ENCODE data around the gene MC3R.
"Not testable (repeated sequence)": the region's sequence is repeated elsewhere in the genome, so short reads cannot be mapped to it uniquely, and the experiment has no call there.

The MC3R gene

DNA sequence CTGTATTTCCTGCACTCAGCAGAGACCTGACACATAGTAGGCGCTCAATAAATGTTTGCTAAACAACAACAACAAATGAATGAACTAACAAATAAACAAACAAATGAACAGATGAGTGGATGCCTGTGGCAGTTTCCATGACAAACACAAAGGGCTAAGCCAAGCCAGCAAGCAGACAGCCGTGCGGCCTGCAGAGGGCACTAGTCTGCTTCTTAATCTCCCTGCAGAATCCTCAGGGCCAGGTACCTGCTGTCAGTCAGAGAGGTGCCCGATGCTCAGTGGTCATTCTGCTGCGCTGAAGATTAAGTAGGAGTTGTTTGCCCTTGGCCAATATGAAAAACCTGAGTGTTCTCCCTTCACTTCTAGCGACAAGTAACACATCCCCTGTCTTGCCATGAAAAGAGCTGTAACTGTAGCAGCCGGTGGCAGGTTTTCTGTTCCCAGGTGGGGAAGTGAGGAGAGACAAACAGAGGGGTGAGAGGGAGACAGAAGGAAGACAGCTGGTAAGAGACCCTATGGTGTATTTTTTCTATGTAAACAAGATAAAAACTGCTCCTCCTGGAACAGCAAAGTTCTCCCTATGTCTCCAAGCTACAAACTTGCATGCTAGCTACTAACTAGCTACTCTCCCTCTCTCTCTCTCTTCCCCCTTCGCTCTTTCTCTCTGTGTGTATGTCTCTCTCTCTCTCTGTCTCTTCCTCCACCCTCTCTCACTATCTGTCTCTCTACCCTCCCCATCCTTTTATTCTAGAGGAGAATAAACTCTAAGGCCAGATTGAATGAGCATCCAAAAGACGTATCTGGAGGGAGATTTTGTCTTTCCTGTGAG lies at the start of gene MC3R:
Gene MC3R (plus strand): TSS at position 779 of the 829 bp plus-strand sequence. CDS start 112 bp downstream, outside the sequence.
- DNase-seq = peak; percentile 35

DNA sequence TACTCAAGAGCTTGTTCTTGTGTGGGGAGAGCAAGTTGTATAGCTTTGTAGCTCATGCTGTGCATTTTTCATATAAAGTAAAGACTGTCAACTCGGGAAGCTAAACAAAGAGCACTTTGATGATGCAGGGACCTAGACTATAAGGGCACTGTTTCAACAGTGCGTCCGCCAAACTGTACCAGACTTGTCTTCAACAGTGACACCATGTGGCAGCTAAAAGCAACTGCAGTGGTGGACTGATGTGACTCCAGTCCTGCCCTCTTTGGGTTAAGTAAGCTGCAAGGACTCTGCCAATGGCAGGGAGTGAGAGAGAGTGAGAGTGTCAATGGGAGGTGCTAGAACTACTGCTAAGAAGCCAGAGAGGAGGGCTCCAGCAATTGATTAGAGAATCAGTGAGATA lies 48.1 kb upstream of the MC3R start:
- no peak for DNase-seq

DNA sequence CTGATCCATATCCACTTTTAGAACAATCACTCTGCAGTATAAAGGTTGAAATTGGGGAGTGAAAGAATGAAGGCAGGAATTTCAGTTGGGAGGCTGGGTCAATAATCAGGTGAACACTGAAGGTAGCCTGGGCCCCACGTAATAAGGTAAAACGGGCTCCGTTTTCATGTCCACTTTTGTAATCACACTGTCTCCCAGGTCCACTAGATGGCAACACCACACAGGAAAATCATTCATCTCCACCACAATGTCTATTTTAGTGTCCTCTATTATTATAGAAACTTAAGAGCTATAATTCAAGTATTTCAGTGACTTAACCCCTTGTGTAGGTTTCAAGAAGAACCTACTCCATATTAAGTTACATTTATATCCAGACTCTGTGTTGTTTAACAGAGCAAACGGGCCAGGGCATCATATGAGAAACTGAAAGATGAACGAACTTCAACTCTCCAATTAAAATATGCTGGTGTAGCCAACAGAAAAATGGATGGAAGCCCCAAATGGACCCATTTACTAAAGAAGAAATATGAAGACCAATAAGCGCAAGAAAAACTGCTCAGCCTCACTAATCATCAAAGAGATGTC lies 45.9 kb upstream of the MC3R start:
- DNase-seq = no peak

DNA sequence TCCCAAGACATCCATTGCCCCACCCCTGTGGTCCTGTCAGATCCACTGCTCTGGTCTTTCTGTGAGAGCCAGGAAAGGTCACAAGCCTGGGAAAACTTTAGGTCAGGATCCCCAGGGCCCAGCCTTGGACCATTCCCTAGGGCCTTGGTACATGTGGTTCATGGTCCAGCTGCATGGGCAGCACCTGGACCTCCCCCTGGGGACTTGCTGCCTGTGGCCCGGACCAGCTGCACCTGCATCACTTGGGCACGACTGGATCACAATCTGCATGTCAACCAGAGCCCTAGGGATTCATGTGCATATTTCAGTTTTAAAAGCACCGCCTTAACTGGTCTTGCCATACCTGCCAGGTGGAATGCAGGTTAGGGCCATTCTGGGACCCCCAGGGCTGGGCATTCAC lies 44.3 kb upstream of the MC3R start:
- no peak for DNase-seq

DNA sequence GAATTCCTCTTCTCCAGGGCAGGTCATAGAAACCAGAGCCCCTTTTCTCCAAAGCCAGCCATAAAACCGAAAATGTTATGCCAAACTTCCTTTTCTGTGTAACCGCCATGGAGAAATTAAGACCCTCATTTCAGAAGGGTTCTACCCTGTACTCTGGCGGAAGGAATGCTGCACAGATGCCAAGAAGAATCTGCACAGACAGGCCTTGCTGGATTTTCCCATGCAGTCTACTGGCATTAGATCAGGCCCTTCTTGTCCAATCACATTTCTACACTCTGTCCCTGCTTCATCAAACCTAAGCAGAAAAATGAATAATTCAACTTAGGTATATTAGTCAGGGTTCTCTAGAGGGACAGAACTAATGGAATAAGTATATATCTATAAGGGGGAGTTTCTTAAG lies 43.2 kb upstream of the MC3R start:
- no peak for DNase-seq

DNA sequence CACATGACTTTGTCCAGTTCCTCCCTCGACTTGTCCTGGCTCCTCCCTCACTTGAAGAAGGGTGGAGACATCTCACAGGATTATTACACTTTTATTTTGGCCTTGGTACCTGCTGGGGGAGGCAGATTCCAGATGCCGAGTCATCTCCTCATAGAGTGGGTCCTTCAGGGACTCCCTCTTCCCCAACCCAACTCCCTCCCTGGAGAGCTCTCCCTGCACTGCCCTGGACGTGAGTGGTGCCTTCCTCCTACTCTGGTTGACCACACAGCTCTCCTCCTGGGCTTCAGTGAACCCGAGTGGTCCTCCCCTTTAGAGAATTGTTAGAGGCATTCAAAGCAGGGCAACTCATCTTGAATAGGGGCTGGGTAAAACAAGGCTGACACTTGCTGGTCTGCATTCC lies 40.9 kb upstream of the MC3R start:
- no peak for DNase-seq

DNA sequence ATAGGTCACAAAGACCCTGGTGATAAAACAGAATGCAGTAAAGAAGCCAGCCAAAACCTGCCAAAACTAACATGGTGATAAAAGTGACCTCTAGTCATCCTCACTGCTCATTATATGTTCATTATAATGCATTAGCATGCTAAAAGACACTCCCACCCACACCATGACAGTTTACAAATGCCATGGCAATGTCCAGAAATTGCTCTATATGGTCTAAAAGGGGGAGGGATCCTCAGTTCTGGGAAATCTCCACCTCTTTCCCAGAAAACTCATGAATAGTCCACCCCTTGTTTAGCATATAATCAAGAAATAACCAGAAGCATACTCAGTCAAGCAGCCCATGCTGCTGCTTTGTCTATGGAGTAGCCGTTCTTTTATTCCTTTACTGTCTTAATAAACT lies 40.4 kb upstream of the MC3R start:
- no peak for DNase-seq

DNA sequence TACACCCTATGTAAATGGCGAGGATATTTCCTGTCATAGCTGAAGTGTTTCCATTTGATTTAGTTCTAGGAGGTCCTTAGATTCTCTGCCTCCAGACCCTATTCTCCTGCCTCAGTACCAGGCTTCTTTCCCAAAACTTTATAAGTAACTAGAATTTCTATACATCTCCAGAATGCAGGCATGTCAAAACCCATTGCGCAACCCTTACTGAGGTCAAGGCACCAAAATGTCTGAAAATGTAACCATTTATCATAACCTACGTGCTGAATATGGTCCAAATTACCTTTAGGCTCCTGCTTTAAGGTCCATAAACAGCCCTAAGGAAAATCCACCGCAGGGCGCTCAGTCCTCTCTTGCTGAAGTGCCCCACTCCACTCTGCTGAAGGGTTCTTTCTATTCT lies 37.5 kb upstream of the MC3R start:
- no peak for DNase-seq

DNA sequence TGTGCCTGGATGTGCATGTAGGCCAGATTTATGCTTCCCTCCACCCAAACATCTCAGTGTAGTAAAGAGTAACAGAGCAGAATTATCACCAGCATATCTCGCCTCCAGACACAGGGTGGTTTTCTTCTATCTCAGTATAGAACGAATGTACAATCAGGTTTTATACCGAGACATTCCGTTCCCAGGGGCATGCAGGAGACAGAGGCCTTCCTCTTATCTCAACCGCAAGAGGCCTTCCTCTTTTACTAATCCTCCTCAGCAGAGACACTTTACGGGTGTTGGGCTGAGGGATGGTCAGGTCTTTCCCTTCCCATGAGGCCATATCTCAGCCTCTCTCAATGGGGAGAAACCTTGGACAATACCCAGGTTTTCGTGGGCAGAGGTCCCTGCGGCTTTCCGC lies 36.4 kb upstream of the MC3R start:
- no peak for DNase-seq

DNA sequence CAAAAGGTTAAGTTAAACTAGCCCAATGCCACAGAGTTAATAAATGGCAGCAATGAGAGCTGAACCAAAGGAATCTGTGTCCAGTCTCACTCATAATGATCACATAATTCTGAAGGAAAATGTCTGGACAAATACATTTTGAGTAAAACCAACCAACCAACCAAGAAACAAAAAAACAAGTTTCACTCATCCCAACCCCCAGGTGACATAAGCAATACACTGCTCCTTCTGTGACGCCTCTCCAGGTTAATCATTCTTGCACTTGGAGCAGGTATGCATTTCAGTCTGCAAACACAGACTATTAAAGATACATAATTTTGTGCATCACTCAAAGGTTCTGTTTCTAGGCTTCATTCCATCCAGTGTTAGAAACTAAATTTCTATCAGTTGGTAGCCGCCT lies 35.2 kb upstream of the MC3R start:
- no peak for DNase-seq

DNA sequence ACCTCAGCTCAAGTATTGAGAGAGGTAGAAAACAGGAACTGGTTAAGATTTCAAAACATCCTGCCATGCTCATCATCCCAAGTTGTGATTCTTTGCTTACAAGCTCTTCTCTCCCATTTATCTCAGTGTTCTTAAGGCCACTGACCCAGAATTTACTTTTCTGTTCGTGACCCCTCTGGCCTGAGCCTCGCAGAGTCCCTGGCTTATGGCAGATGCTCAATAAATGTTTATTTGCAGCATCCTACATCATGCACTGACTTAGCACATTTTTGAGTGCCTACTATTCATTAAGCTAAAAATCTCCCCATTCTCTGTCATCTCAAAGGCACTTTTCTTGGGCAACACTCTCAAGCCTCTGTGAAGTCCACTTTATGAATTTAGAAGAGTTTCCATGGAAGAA lies 33.4 kb upstream of the MC3R start:
- DNase-seq = no peak

DNA sequence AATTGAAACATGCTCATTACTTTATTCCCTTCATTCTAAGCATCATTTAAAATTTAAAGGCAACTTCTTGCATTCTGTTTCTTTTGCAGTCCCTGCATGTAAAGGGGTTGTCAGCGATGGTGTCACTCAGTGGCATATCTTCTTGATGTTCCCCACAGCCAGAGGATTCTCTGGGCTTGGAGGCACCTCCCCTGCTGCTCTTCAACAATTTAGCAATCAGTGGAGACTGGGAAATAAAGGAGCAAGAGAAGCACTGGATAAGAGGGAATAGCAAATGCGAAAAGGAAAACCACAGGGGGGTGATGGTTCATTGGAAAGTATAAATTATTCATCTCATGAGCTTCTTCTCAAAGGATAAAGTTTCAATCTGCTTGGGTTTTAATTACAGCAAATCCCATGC lies 30.7 kb upstream of the MC3R start:
- DNase-seq = no peak

DNA sequence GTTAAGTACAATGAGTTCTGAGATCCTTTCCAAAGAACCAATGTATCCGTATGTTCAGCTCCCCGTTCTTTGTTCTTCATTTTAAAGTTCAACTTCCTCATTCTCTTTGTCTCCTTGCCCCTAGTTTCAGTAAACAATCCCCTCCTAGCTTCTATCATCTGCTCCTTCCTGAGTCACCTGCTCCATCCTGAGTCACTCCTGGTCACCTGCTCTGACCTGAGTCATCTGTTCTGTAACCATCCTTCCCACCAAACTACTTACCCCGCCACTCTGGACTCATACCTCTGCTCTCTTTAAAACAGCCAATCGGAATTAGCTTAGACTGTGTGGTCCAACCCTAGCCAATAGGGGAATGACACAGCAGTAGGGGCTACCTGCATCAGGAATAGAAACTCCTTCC lies 27.3 kb upstream of the MC3R start:
- DNase-seq = not testable (repeated sequence)

DNA sequence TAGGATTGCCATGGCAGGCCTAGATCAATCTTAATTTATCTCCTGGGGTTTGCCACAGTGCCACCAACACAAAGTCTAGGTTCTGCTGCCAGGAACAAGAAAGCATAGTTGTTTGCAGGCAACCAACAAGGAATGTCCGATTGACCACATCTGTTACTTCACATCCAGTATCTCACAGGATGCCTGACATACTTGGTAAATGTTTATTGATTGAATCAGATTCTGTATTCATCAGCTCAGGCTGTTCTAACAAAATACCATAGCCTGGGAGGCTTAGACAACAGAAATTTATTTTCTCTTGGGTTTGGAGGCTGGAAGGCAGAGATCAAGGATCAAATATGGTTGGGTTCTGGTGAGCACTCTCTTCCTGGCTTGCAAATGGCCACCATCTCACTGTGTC lies 26.3 kb upstream of the MC3R start:
- DNase-seq = no peak

DNA sequence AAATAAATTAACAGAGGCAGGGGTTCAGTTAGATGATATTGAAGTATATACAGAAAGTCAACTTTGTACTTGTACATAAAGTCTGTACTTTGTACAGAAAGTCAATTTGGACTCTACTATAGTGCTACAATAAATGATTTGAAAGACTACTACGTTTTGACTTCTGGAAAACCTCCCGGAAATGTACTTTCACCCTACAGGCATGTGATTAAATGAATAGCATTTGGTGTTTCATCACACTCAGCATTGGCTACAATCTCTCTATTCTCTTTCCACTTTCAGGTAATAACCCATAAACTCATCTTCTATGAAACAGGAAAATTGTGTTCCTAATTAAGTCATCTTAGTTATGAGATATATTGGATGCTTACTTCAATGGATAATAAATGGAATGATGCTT lies 25.6 kb upstream of the MC3R start:
- no peak for DNase-seq

DNA sequence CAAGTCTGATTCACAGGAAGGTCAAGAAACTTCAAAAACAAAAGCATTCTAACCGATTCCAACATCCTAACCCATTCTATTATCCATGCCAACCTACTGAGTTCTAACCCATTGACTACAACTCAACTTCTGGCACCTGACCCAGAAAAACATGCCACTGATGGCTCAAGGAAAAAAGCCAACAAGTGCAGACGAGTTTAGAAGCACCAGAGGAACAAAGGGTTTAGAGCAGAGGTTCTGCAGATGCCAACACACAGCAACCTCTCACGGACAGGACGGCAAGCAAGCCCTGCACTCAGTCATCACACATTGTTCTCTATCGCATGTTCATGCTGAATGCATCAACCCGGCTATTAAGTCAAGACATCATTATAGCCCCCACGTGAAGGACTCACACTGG lies 25.2 kb upstream of the MC3R start:
- DNase-seq = no peak

DNA sequence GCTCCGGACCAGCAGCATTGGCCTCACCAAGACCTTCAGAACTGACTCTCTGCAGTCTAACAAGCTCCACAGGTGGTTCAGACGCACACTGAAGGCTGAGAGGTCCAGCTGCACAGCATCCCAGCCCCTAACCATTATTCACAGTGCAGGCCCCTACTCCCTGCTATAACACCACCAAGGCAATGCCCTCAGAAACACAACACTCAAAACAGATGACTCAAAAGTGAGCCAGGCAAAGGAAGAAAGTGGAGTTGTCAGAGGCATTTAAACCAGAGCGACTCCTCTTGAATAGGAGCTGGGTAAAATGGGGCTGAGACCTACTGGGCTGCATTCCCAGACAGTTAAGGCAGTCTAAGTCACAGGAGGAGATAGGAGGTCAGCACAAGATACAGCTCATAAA lies 20.5 kb upstream of the MC3R start:
- DNase-seq = no peak

DNA sequence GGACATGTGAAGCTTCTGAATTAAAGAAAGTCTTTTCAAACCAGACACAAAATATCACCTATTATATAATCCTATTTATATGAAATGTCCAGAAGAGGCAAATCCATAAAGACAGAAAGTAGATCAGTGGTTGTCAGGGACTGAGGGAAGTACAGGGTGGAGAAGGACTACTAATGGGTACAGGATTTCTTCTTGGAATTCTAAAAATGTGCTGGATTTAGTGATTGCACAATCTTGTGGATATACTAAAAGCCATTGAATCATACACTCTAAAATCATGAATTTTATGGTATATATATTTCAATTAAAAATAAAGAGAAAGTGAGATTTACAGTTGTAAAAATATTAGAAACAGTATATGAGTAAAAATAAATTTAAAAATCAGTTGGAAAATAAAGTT lies 18.7 kb upstream of the MC3R start:
- DNase-seq = no peak

DNA sequence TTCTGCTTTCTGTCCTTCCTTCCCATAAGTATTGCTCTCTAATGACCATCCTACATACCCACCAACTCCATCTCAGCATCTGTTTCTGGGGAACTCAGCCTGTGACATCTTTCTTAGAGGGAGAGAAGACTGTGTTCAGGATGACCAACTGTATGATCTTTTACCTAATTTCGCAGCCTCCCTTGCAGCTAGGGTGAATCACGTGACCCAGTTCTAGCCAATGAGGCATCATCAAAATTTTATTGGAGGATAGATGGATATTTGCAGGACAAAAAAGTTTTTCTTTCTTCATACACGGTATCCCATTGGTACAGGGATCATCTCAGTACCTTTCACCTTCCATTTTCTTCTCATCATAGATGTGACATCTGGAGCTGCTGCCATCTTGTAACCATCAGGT lies 14.4 kb upstream of the MC3R start:
- no peak for DNase-seq

DNA sequence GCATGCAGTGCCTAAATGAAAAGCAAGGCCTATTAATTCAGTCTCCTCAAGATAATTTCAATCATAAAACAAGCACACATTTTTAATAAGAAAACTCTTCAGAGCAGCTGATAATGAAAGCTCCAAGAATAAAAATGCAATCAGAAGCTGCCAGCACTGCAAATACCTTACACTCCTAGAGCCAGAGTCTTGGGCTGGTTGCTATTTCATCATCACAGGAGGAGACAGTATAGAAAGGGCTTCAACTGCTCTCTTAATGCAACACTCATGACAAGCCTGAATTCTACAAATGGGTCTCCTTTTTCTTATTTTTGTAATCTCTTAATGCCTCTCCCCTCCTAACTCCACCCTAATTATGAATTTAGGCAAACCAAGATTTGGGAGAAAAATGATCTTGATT lies 11.2 kb upstream of the MC3R start:
- DNase-seq = no peak

DNA sequence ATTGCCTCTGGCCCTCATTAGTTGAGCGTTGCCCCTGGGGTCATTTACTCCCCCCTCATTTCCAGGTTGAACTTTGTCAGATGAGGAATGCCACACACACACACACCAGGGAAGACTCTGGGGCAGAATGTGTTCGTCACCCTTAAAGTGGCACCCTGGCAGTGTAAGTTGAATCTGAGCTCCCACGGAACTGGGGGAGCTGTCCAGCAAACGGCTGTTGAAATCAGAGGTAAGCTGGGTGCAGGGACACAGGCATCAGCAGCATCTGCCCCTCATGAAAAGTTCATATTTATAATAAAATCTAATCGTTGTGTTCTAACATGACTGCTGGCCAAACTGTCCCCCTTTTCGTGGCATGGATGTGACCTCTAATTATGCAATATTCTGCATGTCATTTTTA lies 4.3 kb upstream of the MC3R start:
- no peak for DNase-seq

DNA sequence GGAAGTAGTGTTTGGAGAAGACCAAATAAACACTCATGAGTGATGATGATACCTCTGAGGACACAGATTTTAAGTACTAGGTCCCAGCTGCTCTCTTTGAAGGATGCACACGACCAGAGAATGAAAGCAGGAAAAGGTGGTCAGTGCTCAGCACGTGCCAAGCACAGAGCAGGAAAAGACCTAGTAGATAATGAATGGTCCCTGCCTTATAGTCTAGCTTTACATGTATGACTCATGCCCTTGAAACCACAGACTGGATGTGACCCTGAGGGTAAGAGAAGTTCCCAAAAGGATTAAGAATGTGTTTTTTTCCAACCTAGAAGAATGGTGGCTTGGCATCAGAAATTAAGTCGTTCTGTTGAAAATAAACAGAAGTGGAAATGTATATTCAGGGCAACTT lies 2.8 kb upstream of the MC3R start:
- DNase-seq = no peak

DNA sequence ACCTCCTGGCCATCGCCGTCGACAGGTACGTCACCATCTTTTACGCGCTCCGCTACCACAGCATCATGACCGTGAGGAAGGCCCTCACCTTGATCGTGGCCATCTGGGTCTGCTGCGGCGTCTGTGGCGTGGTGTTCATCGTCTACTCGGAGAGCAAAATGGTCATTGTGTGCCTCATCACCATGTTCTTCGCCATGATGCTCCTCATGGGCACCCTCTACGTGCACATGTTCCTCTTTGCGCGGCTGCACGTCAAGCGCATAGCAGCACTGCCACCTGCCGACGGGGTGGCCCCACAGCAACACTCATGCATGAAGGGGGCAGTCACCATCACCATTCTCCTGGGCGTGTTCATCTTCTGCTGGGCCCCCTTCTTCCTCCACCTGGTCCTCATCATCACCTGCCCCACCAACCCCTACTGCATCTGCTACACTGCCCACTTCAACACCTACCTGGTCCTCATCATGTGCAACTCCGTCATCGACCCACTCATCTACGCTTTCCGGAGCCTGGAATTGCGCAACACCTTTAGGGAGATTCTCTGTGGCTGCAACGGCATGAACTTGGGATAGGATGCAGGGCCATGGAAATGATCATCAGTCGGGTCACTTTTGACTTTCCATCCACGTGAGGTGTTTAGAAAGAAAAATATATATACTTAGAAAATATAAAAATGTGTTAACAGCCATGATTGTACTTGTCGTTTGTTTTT lies 868 bp downstream of the MC3R start:
- DNase-seq = no peak

DNA sequence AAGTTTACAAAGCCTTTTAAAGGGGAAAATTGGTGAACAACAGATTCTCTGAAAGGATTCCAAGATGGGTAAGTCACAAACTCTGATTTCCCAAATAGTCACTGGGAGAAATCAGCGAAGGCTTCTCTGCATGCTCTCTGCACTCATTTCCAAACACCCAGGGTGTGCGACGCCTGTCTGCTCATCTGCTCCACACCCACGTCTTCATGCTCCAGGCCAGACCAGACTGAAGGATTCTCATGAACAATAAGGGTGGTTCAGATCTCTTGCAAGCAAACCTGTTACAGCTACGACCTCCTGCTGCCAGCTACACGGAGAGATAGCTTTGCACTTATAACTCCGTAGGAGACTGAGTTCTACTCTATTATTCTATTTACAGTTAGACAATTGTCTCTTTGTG lies 1.4 kb downstream of the MC3R start:
- no peak for DNase-seq

Data from CD4-positive, alpha-beta T cell treated with Interleukin-6 for 4 hours (primary cell).